ENCODE data around the gene LCE1C. TPM values are rescaled to one million over a fixed set of nuclear protein-coding genes. Genes with fewer than 3 reads are reported as not detected.

The LCE1C gene
- total RNA-seq, 1 experiment from 2014 or later, result not detected

DNA sequence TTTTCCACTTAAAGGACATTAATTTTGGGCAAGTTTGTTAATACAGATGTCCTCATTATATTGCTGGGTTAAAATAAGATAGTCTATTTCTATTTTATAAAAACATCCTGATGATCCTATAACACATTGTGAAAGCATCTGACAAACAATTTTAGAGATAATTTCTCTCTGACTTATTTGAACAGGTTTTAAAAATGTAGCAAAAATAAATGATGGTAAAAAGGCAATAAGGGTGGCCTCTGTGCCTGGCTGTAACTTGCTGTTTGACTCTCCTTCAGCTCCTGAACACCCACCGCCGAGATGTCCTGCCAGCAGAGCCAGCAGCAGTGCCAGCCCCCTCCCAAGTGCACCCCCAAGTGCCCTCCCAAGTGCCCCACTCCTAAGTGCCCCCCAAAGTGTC is 20.7 kb upstream of the LCE1C start, which contains the start of gene LCE1A:
LCE1A (plus strand) TSS at position 301 of the 400 bp plus-strand sequence; CDS start at position 301, 0 bp downstream.
- no peak for DNase-seq (ENCODE audit: low read depth, low spot score)
- H3K27me3 ChIP-seq (ENCODE audit: control insufficient read depth, insufficient read depth, low read length), result peaks cover 14% of the 10 kb centered on the region
- POLR2A ChIA-PET, result no interaction called here
- no peaks in the 10 kb centered on the region for H3K9me3 ChIP-seq (ENCODE audit: control insufficient read depth, insufficient read depth, low read depth, low read length)
- CTCF ChIA-PET, result no interaction called here
- no peak for ATAC-seq
- no peak within 1 kb of the TSS for H3K27ac ChIP-seq (ENCODE audit: low read length)
- in situ Hi-C loops (cut with HindIII; ENCODE audit: low pct_unique_long_range_greater_than_20kb, low sequenced_read_pairs) (no loop called here), intact Hi-C loops (cut with micrococcal nuclease; ENCODE audit: unreplicated experiment) (no loop called here)
- H3K4me3 ChIP-seq (ENCODE audit: low read depth in 2 of 2, low read length in 2 of 2), result no peak within 1 kb of the TSS
- no peaks in the 10 kb centered on the region for H3K4me1 ChIP-seq (ENCODE audit: control insufficient read depth, insufficient read depth, low read length)
- BruUV-seq (replicated peaks), result no TSS peak
- H3K36me3 ChIP-seq (ENCODE audit: control insufficient read depth, insufficient read depth, low read length), result no peaks in the 10 kb centered on the region
- TF ChIP-seq, protein P1, sequence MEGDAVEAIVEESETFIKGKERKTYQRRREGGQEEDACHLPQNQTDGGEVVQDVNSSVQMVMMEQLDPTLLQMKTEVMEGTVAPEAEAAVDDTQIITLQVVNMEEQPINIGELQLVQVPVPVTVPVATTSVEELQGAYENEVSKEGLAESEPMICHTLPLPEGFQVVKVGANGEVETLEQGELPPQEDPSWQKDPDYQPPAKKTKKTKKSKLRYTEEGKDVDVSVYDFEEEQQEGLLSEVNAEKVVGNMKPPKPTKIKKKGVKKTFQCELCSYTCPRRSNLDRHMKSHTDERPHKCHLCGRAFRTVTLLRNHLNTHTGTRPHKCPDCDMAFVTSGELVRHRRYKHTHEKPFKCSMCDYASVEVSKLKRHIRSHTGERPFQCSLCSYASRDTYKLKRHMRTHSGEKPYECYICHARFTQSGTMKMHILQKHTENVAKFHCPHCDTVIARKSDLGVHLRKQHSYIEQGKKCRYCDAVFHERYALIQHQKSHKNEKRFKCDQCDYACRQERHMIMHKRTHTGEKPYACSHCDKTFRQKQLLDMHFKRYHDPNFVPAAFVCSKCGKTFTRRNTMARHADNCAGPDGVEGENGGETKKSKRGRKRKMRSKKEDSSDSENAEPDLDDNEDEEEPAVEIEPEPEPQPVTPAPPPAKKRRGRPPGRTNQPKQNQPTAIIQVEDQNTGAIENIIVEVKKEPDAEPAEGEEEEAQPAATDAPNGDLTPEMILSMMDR (IDR thresholded peaks at IDR 0.05), result no peak
- no peak for TF ChIP-seq SIN3A (IDR thresholded peaks at IDR 0.05; ENCODE audit: borderline replicate concordance, insufficient read depth, low read depth, low read length)
- TF ChIP-seq, protein P2, sequence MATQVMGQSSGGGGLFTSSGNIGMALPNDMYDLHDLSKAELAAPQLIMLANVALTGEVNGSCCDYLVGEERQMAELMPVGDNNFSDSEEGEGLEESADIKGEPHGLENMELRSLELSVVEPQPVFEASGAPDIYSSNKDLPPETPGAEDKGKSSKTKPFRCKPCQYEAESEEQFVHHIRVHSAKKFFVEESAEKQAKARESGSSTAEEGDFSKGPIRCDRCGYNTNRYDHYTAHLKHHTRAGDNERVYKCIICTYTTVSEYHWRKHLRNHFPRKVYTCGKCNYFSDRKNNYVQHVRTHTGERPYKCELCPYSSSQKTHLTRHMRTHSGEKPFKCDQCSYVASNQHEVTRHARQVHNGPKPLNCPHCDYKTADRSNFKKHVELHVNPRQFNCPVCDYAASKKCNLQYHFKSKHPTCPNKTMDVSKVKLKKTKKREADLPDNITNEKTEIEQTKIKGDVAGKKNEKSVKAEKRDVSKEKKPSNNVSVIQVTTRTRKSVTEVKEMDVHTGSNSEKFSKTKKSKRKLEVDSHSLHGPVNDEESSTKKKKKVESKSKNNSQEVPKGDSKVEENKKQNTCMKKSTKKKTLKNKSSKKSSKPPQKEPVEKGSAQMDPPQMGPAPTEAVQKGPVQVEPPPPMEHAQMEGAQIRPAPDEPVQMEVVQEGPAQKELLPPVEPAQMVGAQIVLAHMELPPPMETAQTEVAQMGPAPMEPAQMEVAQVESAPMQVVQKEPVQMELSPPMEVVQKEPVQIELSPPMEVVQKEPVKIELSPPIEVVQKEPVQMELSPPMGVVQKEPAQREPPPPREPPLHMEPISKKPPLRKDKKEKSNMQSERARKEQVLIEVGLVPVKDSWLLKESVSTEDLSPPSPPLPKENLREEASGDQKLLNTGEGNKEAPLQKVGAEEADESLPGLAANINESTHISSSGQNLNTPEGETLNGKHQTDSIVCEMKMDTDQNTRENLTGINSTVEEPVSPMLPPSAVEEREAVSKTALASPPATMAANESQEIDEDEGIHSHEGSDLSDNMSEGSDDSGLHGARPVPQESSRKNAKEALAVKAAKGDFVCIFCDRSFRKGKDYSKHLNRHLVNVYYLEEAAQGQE (IDR thresholded peaks at IDR 0.05; ENCODE audit: insufficient read depth in 1 of 2, low read depth in 2 of 2, low read length in 1 of 2), result no peak
- TF ChIP-seq TCF7L2 (IDR thresholded peaks at IDR 0.05; ENCODE audit: low read depth, low read length), result no peak
- TF ChIP-seq POLR2AphosphoS5 (IDR thresholded peaks at IDR 0.05; ENCODE audit: low read depth, low read length), result no peak

DNA sequence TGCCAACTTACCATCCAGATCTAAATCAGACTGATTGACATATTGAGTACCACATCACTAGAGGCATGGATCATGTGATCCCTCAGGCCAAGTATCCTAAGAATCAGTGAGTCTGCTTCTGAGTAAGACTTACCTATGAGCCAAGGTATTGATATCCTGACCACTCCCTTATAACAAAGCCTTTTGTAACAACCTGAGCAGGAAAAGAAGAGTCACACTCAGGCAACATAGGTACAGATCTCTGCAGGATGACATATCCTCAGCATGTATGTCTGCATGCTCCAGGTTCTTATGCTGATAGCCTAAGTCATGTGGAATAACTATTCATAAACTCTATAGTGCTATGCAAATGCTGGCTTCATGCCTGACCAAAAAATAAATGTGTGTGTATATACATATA is 18.5 kb upstream of the LCE1C start:
- no TSS peak for BruUV-seq (replicated peaks)
- in situ Hi-C loops (cut with HindIII; ENCODE audit: low pct_unique_long_range_greater_than_20kb, low sequenced_read_pairs), result no loop called here
- intact Hi-C loops (cut with micrococcal nuclease; ENCODE audit: unreplicated experiment), result no loop called here
- no peaks in the 10 kb centered on the region for H3K4me1 ChIP-seq (ENCODE audit: control insufficient read depth, insufficient read depth, low read length)
- peaks cover 14% of the 10 kb centered on the region for H3K27me3 ChIP-seq (ENCODE audit: control insufficient read depth, insufficient read depth, low read length)
- no peak for TF ChIP-seq POLR2AphosphoS5 (IDR thresholded peaks at IDR 0.05; ENCODE audit: low read depth, low read length)
- TF ChIP-seq SIN3A (IDR thresholded peaks at IDR 0.05; ENCODE audit: borderline replicate concordance, insufficient read depth, low read depth, low read length), result no peak
- no peak for TF ChIP-seq TCF7L2 (IDR thresholded peaks at IDR 0.05; ENCODE audit: low read depth, low read length)
- TF ChIP-seq, protein P2 (IDR thresholded peaks at IDR 0.05; ENCODE audit: insufficient read depth in 1 of 2, low read depth in 2 of 2, low read length in 1 of 2), result no peak
- TF ChIP-seq, protein P1 (IDR thresholded peaks at IDR 0.05), result no peak
- POLR2A ChIA-PET, result no interaction called here
- no peaks in the 10 kb centered on the region for H3K36me3 ChIP-seq (ENCODE audit: control insufficient read depth, insufficient read depth, low read length)
- CTCF ChIA-PET, result no interaction called here
- no peak overlapping the region for H3K27ac ChIP-seq (ENCODE audit: low read length)
- no peaks in the 10 kb centered on the region for H3K9me3 ChIP-seq (ENCODE audit: control insufficient read depth, insufficient read depth, low read depth, low read length)
- no peak overlapping the region for H3K4me3 ChIP-seq (ENCODE audit: low read depth in 2 of 2, low read length in 2 of 2)
- DNase-seq (ENCODE audit: low read depth, low spot score) (no peak), ATAC-seq (no peak)

Measured in Panc1 (cell line).